PFSK-1 (cell line): ENCODE results near the gene NBEA.

Experiments used
- FOXP2 ChIP-seq: optimal IDR thresholded peaks from 2 replicates; pipeline ENCODE3; 2011; ENCODE audit warnings: borderline replicate concordance, control low read depth, inconsistent platforms; ENCODE audit not compliant: insufficient read depth; ENCODE audit errors: extremely low read length, extremely low read depth
- POLR2AphosphoS5 ChIP-seq: IDR thresholded peaks from 2 replicates; pipeline ENCODE4 v1.6.1; 2012; ENCODE audit warnings: low read depth, mild to moderate bottlenecking, control low read depth, low read length, moderate library complexity
- SIN3A ChIP-seq: IDR thresholded peaks from 2 replicates; pipeline ENCODE4 v1.6.1; 2012; ENCODE audit warnings: mild to moderate bottlenecking, low read length, moderate library complexity, borderline replicate concordance; ENCODE audit not compliant: insufficient read depth
- TAF1 ChIP-seq: IDR thresholded peaks from 2 replicates; pipeline ENCODE4 v1.6.1; 2012; ENCODE audit warnings: low read length, control low read depth, borderline replicate concordance; ENCODE audit not compliant: insufficient read depth
- TF ChIP-seq, protein P1 (sequence below), 2 experiments: IDR thresholded peaks; 2 replicates each; pipeline versions ENCODE4 v1.6.1 to v1.8.0; 2011 to 2012; ENCODE audit warnings: low read depth in 2 of 2, low read length in 2 of 2, control low read depth in 1 of 2, inconsistent platforms in 1 of 2, mild to moderate bottlenecking in 1 of 2, moderate library complexity in 1 of 2; ENCODE audit not compliant: insufficient read depth in 1 of 2

The NBEA gene

DNA sequence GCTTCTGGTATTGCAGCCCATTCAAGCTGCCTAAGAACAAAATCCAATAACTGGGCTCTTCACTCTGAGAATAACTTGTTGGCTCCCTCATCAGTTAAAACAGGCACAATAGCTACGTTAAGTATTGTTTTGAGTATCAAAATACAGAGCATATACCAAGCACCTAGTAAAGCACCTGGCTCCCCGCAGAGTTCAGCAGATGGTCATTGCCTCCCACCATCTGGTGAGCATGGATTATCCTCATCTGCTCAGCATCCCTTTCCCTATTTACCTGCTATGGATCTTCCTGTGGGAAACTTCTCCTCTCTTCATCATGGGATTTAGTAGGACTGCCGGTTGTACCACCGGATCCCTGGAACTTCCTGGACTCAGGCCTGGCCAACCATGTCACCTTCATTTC is 733.6 kb downstream of the NBEA start:
- TF ChIP-seq TAF1 = no peak
- TF ChIP-seq, protein P1, sequence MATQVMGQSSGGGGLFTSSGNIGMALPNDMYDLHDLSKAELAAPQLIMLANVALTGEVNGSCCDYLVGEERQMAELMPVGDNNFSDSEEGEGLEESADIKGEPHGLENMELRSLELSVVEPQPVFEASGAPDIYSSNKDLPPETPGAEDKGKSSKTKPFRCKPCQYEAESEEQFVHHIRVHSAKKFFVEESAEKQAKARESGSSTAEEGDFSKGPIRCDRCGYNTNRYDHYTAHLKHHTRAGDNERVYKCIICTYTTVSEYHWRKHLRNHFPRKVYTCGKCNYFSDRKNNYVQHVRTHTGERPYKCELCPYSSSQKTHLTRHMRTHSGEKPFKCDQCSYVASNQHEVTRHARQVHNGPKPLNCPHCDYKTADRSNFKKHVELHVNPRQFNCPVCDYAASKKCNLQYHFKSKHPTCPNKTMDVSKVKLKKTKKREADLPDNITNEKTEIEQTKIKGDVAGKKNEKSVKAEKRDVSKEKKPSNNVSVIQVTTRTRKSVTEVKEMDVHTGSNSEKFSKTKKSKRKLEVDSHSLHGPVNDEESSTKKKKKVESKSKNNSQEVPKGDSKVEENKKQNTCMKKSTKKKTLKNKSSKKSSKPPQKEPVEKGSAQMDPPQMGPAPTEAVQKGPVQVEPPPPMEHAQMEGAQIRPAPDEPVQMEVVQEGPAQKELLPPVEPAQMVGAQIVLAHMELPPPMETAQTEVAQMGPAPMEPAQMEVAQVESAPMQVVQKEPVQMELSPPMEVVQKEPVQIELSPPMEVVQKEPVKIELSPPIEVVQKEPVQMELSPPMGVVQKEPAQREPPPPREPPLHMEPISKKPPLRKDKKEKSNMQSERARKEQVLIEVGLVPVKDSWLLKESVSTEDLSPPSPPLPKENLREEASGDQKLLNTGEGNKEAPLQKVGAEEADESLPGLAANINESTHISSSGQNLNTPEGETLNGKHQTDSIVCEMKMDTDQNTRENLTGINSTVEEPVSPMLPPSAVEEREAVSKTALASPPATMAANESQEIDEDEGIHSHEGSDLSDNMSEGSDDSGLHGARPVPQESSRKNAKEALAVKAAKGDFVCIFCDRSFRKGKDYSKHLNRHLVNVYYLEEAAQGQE (IDR thresholded peaks at IDR 0.05; ENCODE audit: insufficient read depth in 1 of 2, low read depth in 2 of 2, low read length in 2 of 2) = no peak
- no peak for TF ChIP-seq POLR2AphosphoS5
- TF ChIP-seq FOXP2 = no peak
- no peak for TF ChIP-seq SIN3A

DNA sequence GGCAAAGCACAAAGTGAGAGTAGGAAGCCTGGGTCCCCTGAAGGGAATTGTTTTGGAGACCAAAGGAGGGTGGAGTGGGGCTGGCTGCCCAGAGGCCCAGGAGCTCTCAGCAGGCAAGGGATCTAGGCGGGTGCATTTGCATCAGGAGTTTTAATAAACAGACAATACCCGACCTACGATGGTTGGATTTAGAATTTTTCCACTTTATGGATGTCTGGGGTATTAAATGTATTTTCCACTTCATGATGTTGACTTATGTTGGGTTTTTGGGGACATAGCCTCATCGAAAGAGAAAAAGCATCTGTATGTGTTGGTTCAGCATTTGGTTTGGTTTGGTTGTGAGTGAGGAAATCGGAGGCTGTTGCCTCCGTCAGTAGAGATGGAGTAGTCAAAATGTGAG is 739.6 kb downstream of the NBEA start:
- TF ChIP-seq SIN3A = no peak
- no peak for TF ChIP-seq POLR2AphosphoS5
- no peak for TF ChIP-seq TAF1
- TF ChIP-seq, protein P1 (IDR thresholded peaks at IDR 0.05; ENCODE audit: insufficient read depth in 1 of 2, low read depth in 2 of 2, low read length in 2 of 2) = no peak
- no peak for TF ChIP-seq FOXP2

DNA sequence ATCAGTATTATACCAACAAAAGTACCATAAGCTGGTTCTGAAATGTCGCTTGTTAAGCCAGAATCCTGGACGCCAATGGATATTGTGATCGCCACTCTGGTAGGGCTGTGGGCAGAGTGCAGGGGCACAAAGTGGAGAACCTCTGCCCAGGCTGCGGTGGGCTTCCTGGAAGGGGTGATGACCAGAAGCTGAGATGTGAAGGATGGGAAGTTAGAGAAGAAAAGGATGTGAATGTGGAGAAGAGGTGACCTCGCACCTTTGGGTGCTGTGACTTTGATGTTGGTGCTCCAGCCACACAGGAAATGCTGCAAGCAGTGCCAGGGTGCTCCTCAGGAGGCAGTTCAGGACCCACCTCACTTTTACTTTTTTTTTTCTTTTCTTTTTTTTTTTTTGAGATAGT is 742.4 kb downstream of the NBEA start:
- TF ChIP-seq FOXP2 (no peak), TAF1 (no peak), POLR2AphosphoS5 (no peak), SIN3A (no peak)
- TF ChIP-seq, protein P1 (IDR thresholded peaks at IDR 0.05; ENCODE audit: insufficient read depth in 1 of 2, low read depth in 2 of 2, low read length in 2 of 2) = no peak

DNA sequence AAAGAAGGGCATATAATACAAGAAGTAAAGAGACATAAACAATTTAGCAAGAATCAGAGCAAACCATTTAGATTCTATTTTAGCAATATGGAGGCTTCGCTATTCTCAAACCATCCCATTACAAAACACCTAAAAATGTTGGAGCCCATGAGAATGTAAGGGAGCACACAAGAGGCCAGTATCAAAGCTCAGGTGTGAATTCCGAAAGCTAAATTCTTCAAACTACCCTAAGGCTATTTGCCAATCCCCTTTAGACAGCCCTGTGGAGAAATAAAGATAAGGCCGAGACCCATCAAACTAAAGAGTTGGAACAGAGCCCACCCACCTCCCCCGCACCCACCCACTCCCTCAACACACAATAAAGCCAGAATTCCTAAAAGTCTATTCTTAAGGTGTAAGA is 745.3 kb downstream of the NBEA start:
- TF ChIP-seq FOXP2 (no peak), TAF1 (no peak), SIN3A (no peak), POLR2AphosphoS5 (no peak)
- TF ChIP-seq, protein P1 (IDR thresholded peaks at IDR 0.05; ENCODE audit: insufficient read depth in 1 of 2, low read depth in 2 of 2, low read length in 2 of 2) = no peak
